ENCODE measurements around the gene IL17B.

GRCh38 chr5:149411738-149412519, 32.8 kb upstream of the IL17B start:
- TF ChIP-seq POLR2AphosphoS5 (IDR thresholded peaks at IDR 0.05; ENCODE audit: borderline replicate concordance, low read depth, low read length) (no peak), EZH2 (IDR thresholded peaks at IDR 0.05) (no peak)

Data from SK-N-MC (cell line).